Keratinocyte (primary cell): Measurements from ENCODE around the gene CTNNA3. TPM values are rescaled to one million over a fixed set of nuclear protein-coding genes. Genes with fewer than 3 reads are reported as not detected.

ENCODE experiments used
- DNase-seq: peaks from one replicate; pipeline ENCODE4 v3.0.0-alpha.2; 2011; ENCODE audit warnings: low read depth, missing footprints, low spot score
- FAIRE-seq: peaks from 2 replicates; lab custom pipeline; 2011; peaks lifted over from hg19 to GRCh38; lab: Jason Lieb, UNC
- H2AFZ ChIP-seq: 2 replicates; pipeline ENCODE4 v1.6.0; 2012; ENCODE audit warnings: low read length, control low read depth, inconsistent platforms; ENCODE audit not compliant: control insufficient read depth
- H3K27ac ChIP-seq: 2 replicates; pipeline ENCODE4 v1.5.1; 2011; ENCODE audit warnings: low read length; ENCODE audit not compliant: control insufficient read depth, insufficient read depth
- H3K27me3 ChIP-seq: 3 replicates; pipeline ENCODE4 v1.6.0; 2011; ENCODE audit warnings: low read length; ENCODE audit not compliant: control insufficient read depth, insufficient read depth; ENCODE audit errors: extremely low read depth
- H3K36me3 ChIP-seq, 2 experiments: 2 replicates in 1 of 2; 3 replicates in 1 of 2; pipeline ENCODE4 v1.5.1; 2011; ENCODE audit warnings: low read length in 2 of 2, mild to moderate bottlenecking in 1 of 2; ENCODE audit not compliant: control insufficient read depth in 2 of 2, insufficient read depth in 2 of 2; ENCODE audit errors: extremely low read depth in 1 of 2
- H3K4me1 ChIP-seq: 3 replicates; pipeline ENCODE4 v1.5.1; 2011; ENCODE audit warnings: low read length; ENCODE audit not compliant: control insufficient read depth, insufficient read depth; ENCODE audit errors: extremely low read depth
- H3K4me2 ChIP-seq: 3 replicates; pipeline ENCODE4 v1.6.0; 2011; ENCODE audit warnings: low read depth, low read length; ENCODE audit not compliant: control insufficient read depth, insufficient read depth; ENCODE audit errors: extremely low read depth
- H3K4me3 ChIP-seq, 3 experiments: fragments of 200-600 bp in 1 of 3; sonication (generic) in 1 of 3; 2 replicates in 2 of 3; 3 replicates in 1 of 3; pipeline ENCODE4 v1.5.1; 2011 to 2016; ENCODE audit warnings: low read length in 3 of 3, mild to moderate bottlenecking in 3 of 3, control low read depth in 2 of 3, inconsistent platforms in 1 of 3, low read depth in 1 of 3, mixed read lengths in 1 of 3, mixed run types in 1 of 3, moderate library complexity in 1 of 3; ENCODE audit not compliant: control insufficient read depth in 2 of 3, insufficient read depth in 2 of 3; ENCODE audit errors: extremely low read depth in 1 of 3
- H3K79me2 ChIP-seq: 2 replicates; pipeline ENCODE4 v1.6.0; 2012; ENCODE audit warnings: low read length; ENCODE audit not compliant: control insufficient read depth, insufficient read depth
- H3K9ac ChIP-seq: 3 replicates; pipeline ENCODE4 v1.6.0; 2011; ENCODE audit warnings: low read length; ENCODE audit not compliant: control insufficient read depth, insufficient read depth; ENCODE audit errors: extremely low read depth
- H3K9me1 ChIP-seq: 3 replicates; pipeline ENCODE4 v1.6.0; 2011; ENCODE audit warnings: low read length; ENCODE audit not compliant: control insufficient read depth, insufficient read depth; ENCODE audit errors: extremely low read depth
- H3K9me3 ChIP-seq: 2 replicates; pipeline ENCODE4 v1.5.1; 2012; ENCODE audit warnings: low read depth, low read length; ENCODE audit not compliant: control insufficient read depth
- H4K20me1 ChIP-seq: 3 replicates; pipeline ENCODE4 v1.6.0; 2011; ENCODE audit warnings: low read length; ENCODE audit not compliant: control insufficient read depth, insufficient read depth; ENCODE audit errors: extremely low read depth
- CTCF ChIP-seq, 3 experiments: IDR thresholded peaks in 1 of 3; conservative IDR thresholded peaks in 1 of 3; optimal IDR thresholded peaks in 1 of 3; 2 replicates in 2 of 3; 3 replicates in 1 of 3; pipeline versions ENCODE3 to v1.5.1; 2011; ENCODE audit warnings: low read length in 3 of 3, mild to moderate bottlenecking in 3 of 3, moderate library complexity in 2 of 3, control low read depth in 1 of 3, inconsistent platforms in 1 of 3; ENCODE audit not compliant: insufficient read depth in 2 of 3; ENCODE audit errors: extremely low read depth in 1 of 3
- EZH2 ChIP-seq: IDR thresholded peaks from one replicate; pipeline ENCODE4 v1.6.1; 2012; ENCODE audit warnings: inconsistent platforms, mild to moderate bottlenecking, low read length, moderate library complexity
- dilution Hi-C: fragments of 300-500 bp; cut with MboI; formaldehyde crosslinking; loops from one replicate; pipeline ENCODE4 v1.7.0; 2020; ENCODE audit warnings: low sequenced_read_pairs; ENCODE audit not compliant: extremely low pct_ligation_motif_present
- polyA plus RNA-seq, 5 experiments: library from polyadenylated mRNA; depleted of rRNA in 3 of 5; stranded (reverse) in 3 of 5; stranded (forward) in 1 of 5; unstranded in 1 of 5; fragments of >200 nt; gene quantifications; 1 replicate in 1 of 5; 2 replicates in 3 of 5; 3 replicates in 1 of 5; pipeline versions ENCODE4 v1.2.1 to v1.2.3, GENCODE V29; 2011 to 2012; ENCODE audit warnings: missing spikeins in 2 of 5, low read depth in 1 of 5, low replicate concordance in 1 of 5

CTNNA3 gene
- polyA plus RNA-seq, 1 donor (not counting 4 experiments of a cell fraction or from before 2014, with no cell fraction given) = 0.01 TPM

GRCh38 chr10:67268146-67268545, 427.8 kb downstream of the CTNNA3 start:
- Histone ChIP-seq H2AFZ (no peak overlapping the region), H3K4me2 (no peak overlapping the region), H3K27me3 (no peaks in the 10 kb centered on the region), H3K36me3 (no peaks in the 10 kb centered on the region), H4K20me1 (no peaks in the 10 kb centered on the region), H3K9me1 (no peaks in the 10 kb centered on the region), H3K9me3 (no peaks in the 10 kb centered on the region), H3K9ac (no peak overlapping the region), H3K79me2 (no peaks in the 10 kb centered on the region), H3K4me1 (no peaks in the 10 kb centered on the region), H3K27ac (no peak overlapping the region), H3K4me3 (no peak overlapping the region)
- DNase-seq (no peak), FAIRE-seq (no peak)
- TF ChIP-seq EZH2 = no peak
- TF ChIP-seq CTCF (optimal IDR thresholded peaks at IDR 0.05 in 1 of 3, IDR thresholded peaks at IDR 0.05 in 1 of 3, conservative IDR thresholded peaks at IDR 0.05 in 1 of 3; ENCODE audit: extremely low read depth in 1 of 3, insufficient read depth in 2 of 3, low read length in 3 of 3) = no peak
- dilution Hi-C loops = no loop called here

- Histone ChIP-seq H3K4me2 (no peak overlapping the region), H3K27me3 (no peaks in the 10 kb centered on the region), H2AFZ (no peak overlapping the region), H3K27ac (no peak overlapping the region), H3K9me3 (no peaks in the 10 kb centered on the region), H3K36me3 (no peaks in the 10 kb centered on the region), H3K4me1 (no peaks in the 10 kb centered on the region), H3K9ac (no peak overlapping the region), H4K20me1 (no peaks in the 10 kb centered on the region), H3K4me3 (no peak overlapping the region), H3K9me1 (no peaks in the 10 kb centered on the region), H3K79me2 (no peaks in the 10 kb centered on the region)
- TF ChIP-seq CTCF (optimal IDR thresholded peaks at IDR 0.05 in 1 of 3, IDR thresholded peaks at IDR 0.05 in 1 of 3, conservative IDR thresholded peaks at IDR 0.05 in 1 of 3; ENCODE audit: extremely low read depth in 1 of 3, insufficient read depth in 2 of 3, low read length in 3 of 3) = no peak
- TF ChIP-seq EZH2 = no peak
- dilution Hi-C loops = no loop called here
- FAIRE-seq (no peak), DNase-seq (no peak)
These were observed 433.3 kb downstream of the CTNNA3 start for GRCh38 chr10:67262675-67263074.
